LoVo (cell line): ENCODE data around the gene RASAL2.
A peak's percentile ranks its signal among the peaks of the same experiment; 100 is the strongest.
"Not testable (repeated sequence)": the region's sequence is repeated elsewhere in the genome, so short reads cannot be mapped to it uniquely, and the experiment has no call there.

Experiments used
- DNase-seq: peaks from one replicate; pipeline ENCODE4 v3.0.0-alpha.2; 2016; ENCODE audit warnings: low spot score

Gene RASAL2

GRCh38 chr1:178493301-178493741 is 399.4 kb downstream of the RASAL2 start:
- DNase-seq: no peak

GRCh38 chr1:178494569-178494971 is 400.7 kb downstream of the RASAL2 start:
- DNase-seq: no peak

GRCh38 chr1:178495158-178495557 is 401.3 kb downstream of the RASAL2 start:
- no peak for DNase-seq

DNA sequence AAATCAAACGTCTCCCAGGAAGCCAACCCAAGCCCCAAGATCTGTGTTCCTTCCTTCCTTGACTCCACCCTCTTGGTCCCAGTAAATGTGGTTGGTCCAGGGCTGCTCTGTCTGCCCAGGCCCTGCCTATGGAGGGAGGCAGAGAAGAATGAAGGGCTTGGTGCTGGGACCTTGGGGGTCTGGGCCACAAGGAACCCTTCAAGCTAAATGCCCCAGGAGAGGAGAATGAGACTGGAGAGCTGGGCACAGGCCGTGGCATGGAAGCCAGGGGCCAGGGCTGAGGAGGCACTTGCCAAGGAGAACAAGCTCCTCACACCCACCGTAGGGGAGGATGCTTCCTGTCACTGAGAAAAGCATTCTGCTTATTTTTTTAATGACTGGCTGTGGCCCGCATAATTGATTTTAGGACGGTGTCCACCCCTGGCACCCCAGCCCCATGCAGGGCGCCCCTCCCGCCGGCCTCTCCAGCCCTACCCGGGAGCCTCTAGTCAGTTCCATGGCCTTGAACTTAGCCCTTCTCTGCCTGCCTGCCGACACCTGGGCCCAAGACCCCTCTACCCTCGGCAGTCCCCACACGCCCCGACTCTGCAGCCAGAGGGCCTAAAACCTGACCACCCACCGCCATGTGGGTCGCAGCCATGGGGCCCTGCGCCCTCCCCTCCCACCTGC is 402.0 kb downstream of the RASAL2 start:
- DNase-seq: no peak

- no peak for DNase-seq
These were observed 402.7 kb downstream of the RASAL2 start, which contains the start of gene CLEC20A for GRCh38 chr1:178496410-178497135. Gene CLEC20A, minus strand, starts transcription at chr1:178496964. Its CDS starts 25 bp downstream, at chr1:178496939.

- no peak for DNase-seq
These were observed 404.1 kb downstream of the RASAL2 start for GRCh38 chr1:178497903-178498478.

GRCh38 chr1:178498896-178499675 is 405.2 kb downstream of the RASAL2 start:
- DNase-seq: no peak

DNA sequence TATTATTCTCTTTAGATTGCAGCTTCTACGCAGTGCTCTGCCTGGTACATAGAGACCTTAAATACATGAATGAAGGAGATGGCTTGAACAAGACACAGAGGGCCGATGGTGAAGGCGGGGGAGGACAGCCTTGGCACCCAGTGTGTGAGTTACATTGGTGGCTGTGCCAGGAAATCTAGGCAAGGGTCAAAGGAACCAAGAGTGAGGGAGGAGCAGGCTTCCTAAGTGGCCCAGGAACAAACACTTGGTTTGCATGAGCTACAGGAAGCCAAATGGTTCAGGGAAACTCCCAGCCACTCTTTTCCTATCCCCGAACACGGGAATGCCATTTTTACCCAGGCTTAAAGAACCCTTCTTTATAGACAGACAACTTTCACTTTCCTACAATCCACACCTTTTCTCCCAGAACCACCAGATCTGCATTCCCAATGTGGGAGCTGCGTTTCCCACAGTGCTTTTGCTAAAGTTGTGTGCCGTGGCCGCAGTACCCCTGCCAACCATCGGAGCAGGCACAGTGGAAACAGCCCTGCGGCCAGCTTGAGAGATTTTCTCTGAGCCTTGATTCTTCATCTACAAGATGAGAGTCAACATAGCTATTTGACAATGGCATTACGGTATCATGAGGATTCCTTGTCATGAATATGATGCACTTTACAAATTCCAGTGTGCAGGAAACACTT is 406.3 kb downstream of the RASAL2 start:
- DNase-seq: no peak

GRCh38 chr1:178500936-178501554 is 407.1 kb downstream of the RASAL2 start:
- no peak for DNase-seq

DNA sequence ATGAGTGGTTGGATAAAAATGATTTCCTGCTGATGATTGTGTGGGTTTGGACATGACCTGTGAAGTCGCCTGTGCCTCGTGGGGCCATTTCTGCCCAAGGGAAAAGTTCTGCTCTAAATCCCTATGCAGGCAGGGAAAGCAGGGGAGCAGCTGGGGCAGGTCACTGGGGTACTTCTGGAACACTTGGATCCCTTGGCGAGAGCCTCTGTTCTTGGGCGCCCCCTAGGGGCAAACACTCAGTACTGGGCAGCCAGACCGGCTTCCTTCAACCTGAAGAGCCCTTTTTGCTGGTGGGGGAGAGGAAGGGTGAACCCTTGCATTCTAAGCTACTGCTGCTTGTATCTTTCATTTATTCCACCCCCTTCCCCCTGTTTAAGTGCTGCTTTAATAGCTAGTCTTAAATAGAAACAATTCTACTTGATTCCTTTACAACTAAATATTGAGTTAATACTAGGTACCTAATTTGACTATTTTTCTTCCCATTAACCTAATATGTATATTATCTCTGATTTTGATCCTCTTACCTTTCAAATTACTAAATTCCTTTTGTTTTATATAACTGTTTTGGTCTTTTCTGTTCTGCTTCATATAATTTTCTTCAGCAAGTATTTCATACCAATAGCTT is 407.9 kb downstream of the RASAL2 start:
- DNase-seq: peak; percentile 61

DNA sequence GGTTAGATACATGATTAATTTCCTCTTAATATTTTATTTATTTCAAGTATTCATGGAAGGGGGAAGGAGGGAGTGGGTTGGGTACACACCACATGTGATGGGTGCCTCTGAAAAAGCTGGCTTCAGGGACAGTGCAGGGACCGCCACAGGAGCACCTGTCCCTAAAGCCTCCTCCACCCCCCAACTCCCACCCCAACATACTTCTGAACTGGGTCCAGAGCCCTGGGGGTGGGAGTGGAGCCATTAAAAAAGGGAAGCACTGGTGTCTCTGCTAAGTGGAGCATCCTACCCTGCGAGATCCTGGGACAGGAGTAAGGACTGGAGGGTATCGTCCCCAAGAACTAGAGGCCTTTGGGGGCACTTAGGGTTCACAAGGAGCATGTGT is 408.4 kb downstream of the RASAL2 start:
- no peak for DNase-seq

DNA sequence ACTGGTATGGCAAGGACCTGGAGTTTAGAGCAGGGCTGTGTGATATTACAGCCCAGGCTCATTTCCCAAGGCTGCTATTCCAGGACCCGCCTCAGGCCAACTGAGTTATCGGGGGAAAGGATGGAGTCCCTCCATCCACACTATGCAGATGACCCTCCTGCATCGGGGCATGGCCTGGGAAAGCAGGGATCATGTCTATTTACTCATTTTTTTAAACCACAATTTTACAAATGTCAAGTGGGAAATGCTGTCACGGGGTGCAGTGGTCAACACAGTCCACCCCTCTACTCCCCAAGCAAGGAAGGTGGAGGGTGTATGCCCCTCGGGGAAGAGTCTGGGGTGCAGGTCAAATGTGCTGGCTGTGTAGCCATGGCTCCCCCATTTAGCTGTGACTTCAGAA is 409.0 kb downstream of the RASAL2 start:
- no peak for DNase-seq

- DNase-seq: not testable (repeated sequence)
These were observed 409.4 kb downstream of the RASAL2 start for GRCh38 chr1:178503316-178503715.

- DNase-seq: no peak
These were observed 409.9 kb downstream of the RASAL2 start for GRCh38 chr1:178503849-178504248.

DNA sequence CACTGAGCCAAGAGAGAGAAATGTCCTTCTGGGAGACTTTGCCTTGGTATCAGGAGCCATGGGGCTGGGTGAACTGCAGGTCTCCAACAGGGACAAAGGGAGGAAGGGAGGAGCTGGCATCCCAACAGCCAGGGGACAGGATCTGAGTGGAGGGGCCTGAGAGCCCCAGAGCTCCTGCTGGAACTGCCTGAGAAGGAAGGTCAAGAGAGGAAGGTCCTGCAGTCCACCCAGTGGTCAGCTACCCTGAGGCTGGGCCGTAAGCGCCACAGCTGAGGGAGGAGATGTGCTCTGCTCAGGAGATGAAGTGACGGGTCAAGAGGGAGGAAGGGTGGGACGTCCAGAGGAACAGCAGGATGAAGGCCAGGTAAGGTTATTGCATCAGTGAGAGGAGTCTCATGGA is 410.4 kb downstream of the RASAL2 start:
- DNase-seq: no peak

- DNase-seq: no peak
These were observed 412.3 kb downstream of the RASAL2 start for GRCh38 chr1:178506177-178506576.

GRCh38 chr1:178506669-178507068 is 412.8 kb downstream of the RASAL2 start:
- no peak for DNase-seq

DNA sequence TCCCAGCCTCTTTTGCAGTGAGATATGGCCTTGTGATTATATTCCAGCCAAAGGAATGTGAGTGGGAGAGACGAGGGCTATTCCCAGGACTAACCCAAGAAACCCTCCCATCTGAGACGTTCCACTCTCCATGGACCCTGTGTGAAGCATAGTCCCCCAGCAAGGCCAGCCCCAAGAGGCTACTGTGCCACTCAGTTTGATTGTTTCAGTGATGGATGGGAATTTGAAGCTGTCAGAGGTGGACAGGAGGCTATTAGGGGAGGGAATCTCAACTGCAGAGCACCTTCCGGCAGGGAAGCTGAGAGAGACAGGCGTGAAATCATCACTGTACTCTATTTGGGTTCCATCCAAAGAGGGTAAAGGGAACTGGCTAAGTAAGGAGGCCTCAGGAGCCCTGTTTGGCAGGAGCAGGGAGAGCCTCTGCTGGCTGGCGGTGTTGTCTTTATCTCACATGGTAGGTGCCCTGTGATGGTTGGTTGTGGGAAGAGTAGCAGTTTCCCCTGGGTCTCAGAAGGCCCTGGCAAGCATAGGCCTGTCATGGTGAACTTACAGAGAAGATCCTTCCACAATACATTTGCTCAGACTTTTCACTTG is 415.6 kb downstream of the RASAL2 start:
- DNase-seq: no peak

GRCh38 chr1:178510155-178510554 is 416.3 kb downstream of the RASAL2 start:
- DNase-seq: no peak

DNA sequence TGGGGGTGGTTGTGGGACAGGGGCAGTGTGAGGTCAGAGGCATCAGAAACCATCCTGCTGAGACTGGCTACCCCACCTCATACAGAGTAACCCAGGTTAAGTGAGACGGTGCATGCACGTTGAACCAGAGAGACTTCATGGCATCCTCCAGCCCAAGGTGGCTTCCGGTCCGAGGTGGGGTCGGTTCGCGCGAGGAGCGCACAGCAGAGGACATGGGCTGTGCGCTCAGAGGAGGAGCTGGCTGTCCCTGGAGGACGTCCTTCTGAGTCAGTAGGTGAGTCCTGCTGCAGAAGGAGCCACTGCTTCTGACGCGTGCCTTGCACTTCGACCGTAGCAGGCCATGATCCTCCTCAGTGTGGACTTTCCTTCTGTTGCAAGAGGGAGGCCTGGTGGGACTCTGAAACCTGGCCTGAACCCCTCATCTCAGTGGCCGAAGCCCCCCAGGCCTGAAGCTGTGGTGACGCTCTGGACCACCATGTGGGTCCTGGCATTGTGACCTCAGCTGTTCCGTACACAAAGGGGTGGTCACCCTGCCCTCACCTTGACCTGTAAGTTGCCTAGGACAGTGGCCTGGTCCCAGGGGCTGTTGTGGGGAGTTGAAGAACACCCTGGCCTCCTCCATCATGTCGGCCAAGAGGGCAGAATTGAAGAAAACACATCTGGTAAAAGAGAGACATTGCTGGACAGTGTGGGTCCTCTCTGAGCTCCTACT is 418.8 kb downstream of the RASAL2 start, which contains the start of gene TEX35:
TSS of gene TEX35 (plus strand) at position 544 of the 712 bp plus-strand sequence. CDS start at position 624, 80 bp downstream.
- no peak for DNase-seq
